ENCODE measurements around the gene EGLN3.

EGLN3 gene

GRCh38 chr14:33943096-33943883, 7.6 kb downstream of the EGLN3 start:
- Histone ChIP-seq H3K4me3 (ENCODE audit: low read length) (no peak overlapping the region), H3K36me3 (ENCODE audit: control insufficient read depth, low read length) (no peaks in the 10 kb centered on the region), H3K79me2 (ENCODE audit: control insufficient read depth, low read length) (no peaks in the 10 kb centered on the region), H3K4me1 (ENCODE audit: control insufficient read depth, low read length) (no peaks in the 10 kb centered on the region), H3K4me2 (ENCODE audit: low read length) (no peak overlapping the region), H3K9me2 (replicated peaks; ENCODE audit: control insufficient read depth, low read length) (no peaks in the 10 kb centered on the region), H3K27ac (ENCODE audit: low read depth, low read length) (no peak overlapping the region), H3K27me3 (ENCODE audit: control insufficient read depth, low read length) (no peaks in the 10 kb centered on the region), H4K20me1 (ENCODE audit: control insufficient read depth, insufficient read depth, low read depth, low read length) (no peaks in the 10 kb centered on the region), H3K9me3 (ENCODE audit: control insufficient read depth, insufficient read depth, low read length) (no peaks in the 10 kb centered on the region), H3F3A (ENCODE audit: control insufficient read depth, insufficient read depth) (no peaks in the 10 kb centered on the region)
- no peak for TF ChIP-seq CTCF (IDR thresholded peaks at IDR 0.05; ENCODE audit: low read depth, low read length, poor library complexity, severe bottlenecking)
- no peak for TF ChIP-seq EZH2phosphoT487 (IDR thresholded peaks at IDR 0.05; ENCODE audit: borderline replicate concordance, low read length)

GRCh38 chr14:33941718-33942117, 9.2 kb downstream of the EGLN3 start:
- no peaks in the 10 kb centered on the region for H4K20me1 ChIP-seq (ENCODE audit: control insufficient read depth, insufficient read depth, low read depth, low read length)
- H3K27me3 ChIP-seq (ENCODE audit: control insufficient read depth, low read length): no peaks in the 10 kb centered on the region
- H3K36me3 ChIP-seq (ENCODE audit: control insufficient read depth, low read length): no peaks in the 10 kb centered on the region
- TF ChIP-seq EZH2phosphoT487 (IDR thresholded peaks at IDR 0.05; ENCODE audit: borderline replicate concordance, low read length): no peak
- TF ChIP-seq CTCF (IDR thresholded peaks at IDR 0.05; ENCODE audit: low read depth, low read length, poor library complexity, severe bottlenecking): no peak
- H3K4me1 ChIP-seq (ENCODE audit: control insufficient read depth, low read length): no peaks in the 10 kb centered on the region
- no peak overlapping the region for H3K27ac ChIP-seq (ENCODE audit: low read depth, low read length)
- no peaks in the 10 kb centered on the region for H3K9me2 ChIP-seq (replicated peaks; ENCODE audit: control insufficient read depth, low read length)
- no peak overlapping the region for H3K4me3 ChIP-seq (ENCODE audit: low read length)
- H3K4me2 ChIP-seq (ENCODE audit: low read length): no peak overlapping the region
- no peaks in the 10 kb centered on the region for H3K9me3 ChIP-seq (ENCODE audit: control insufficient read depth, insufficient read depth, low read length)
- no peaks in the 10 kb centered on the region for H3K79me2 ChIP-seq (ENCODE audit: control insufficient read depth, low read length)
- H3F3A ChIP-seq (ENCODE audit: control insufficient read depth, insufficient read depth): no peaks in the 10 kb centered on the region

- H3K9me3 ChIP-seq (ENCODE audit: control insufficient read depth, insufficient read depth, low read length): no peaks in the 10 kb centered on the region
Observed at GRCh38 chr14:33940561-33941011, 10.3 kb downstream of the EGLN3 start.

More at GRCh38 chr14:33940561-33941011, 10.3 kb downstream of the EGLN3 start:
- Histone ChIP-seq H3K4me3 (ENCODE audit: low read length) (no peak overlapping the region), H3K36me3 (ENCODE audit: control insufficient read depth, low read length) (no peaks in the 10 kb centered on the region), H3K4me2 (ENCODE audit: low read length) (no peak overlapping the region), H3F3A (ENCODE audit: control insufficient read depth, insufficient read depth) (no peaks in the 10 kb centered on the region), H3K79me2 (ENCODE audit: control insufficient read depth, low read length) (no peaks in the 10 kb centered on the region), H4K20me1 (ENCODE audit: control insufficient read depth, insufficient read depth, low read depth, low read length) (no peaks in the 10 kb centered on the region), H3K9me2 (replicated peaks; ENCODE audit: control insufficient read depth, low read length) (no peaks in the 10 kb centered on the region), H3K27ac (ENCODE audit: low read depth, low read length) (no peak overlapping the region), H3K4me1 (ENCODE audit: control insufficient read depth, low read length) (no peaks in the 10 kb centered on the region), H3K27me3 (ENCODE audit: control insufficient read depth, low read length) (no peaks in the 10 kb centered on the region)
- no peak for TF ChIP-seq CTCF (IDR thresholded peaks at IDR 0.05; ENCODE audit: low read depth, low read length, poor library complexity, severe bottlenecking)
- TF ChIP-seq EZH2phosphoT487 (IDR thresholded peaks at IDR 0.05; ENCODE audit: borderline replicate concordance, low read length): no peak

Data from DOHH2 (cell line).